CD4-positive, alpha-beta T cell treated with Interferon alpha-2 for 1 hour (primary cell): ENCODE measurements around the gene LYST.

Source experiments
- DNase-seq, 2 donors: peaks; one replicate each; pipeline ENCODE4 v3.0.0-alpha.2; 2020 to 2022

The LYST gene

GRCh38 chr1:235749755-235750300 lies 116.9 kb downstream of the LYST start:
- DNase-seq, result no peak

GRCh38 chr1:235748747-235749146 lies 118.0 kb downstream of the LYST start:
- DNase-seq, result no peak

- no peak for DNase-seq
Observed at GRCh38 chr1:235746245-235746644, 120.5 kb downstream of the LYST start.

- no peak for DNase-seq
Observed at GRCh38 chr1:235745503-235746136, 121.1 kb downstream of the LYST start.

GRCh38 chr1:235742914-235743599 lies 123.6 kb downstream of the LYST start:
- no peak for DNase-seq

GRCh38 chr1:235741294-235741693 lies 125.4 kb downstream of the LYST start:
- DNase-seq, result no peak

GRCh38 chr1:235739631-235740030 lies 127.1 kb downstream of the LYST start:
- DNase-seq, result no peak

GRCh38 chr1:235739124-235739523 lies 127.6 kb downstream of the LYST start:
- no peak for DNase-seq

GRCh38 chr1:235737751-235738150 lies 129.0 kb downstream of the LYST start:
- no peak for DNase-seq

GRCh38 chr1:235736263-235736662 lies 130.4 kb downstream of the LYST start:
- DNase-seq, result no peak

- DNase-seq, result no peak
Observed at GRCh38 chr1:235735621-235736020, 131.1 kb downstream of the LYST start.

GRCh38 chr1:235734335-235734734 lies 132.4 kb downstream of the LYST start:
- DNase-seq, result peak in 1 of 2 donors; percentile 8

GRCh38 chr1:235730007-235730406 lies 136.7 kb downstream of the LYST start:
- no peak for DNase-seq

- DNase-seq, result no peak
Observed at GRCh38 chr1:235726557-235726956, 140.1 kb downstream of the LYST start.

- no peak for DNase-seq
Observed at GRCh38 chr1:235725434-235725833, 141.3 kb downstream of the LYST start.

- DNase-seq, result no peak
Observed at GRCh38 chr1:235724730-235725129, 142.0 kb downstream of the LYST start.

- no peak for DNase-seq
Observed at GRCh38 chr1:235722858-235723257, 143.8 kb downstream of the LYST start.

- no peak for DNase-seq
Observed at GRCh38 chr1:235721982-235722381, 144.7 kb downstream of the LYST start.

- DNase-seq, result no peak
Observed at GRCh38 chr1:235720544-235720943, 146.2 kb downstream of the LYST start.

GRCh38 chr1:235714205-235714897 lies 152.4 kb downstream of the LYST start:
- no peak for DNase-seq

- DNase-seq, result no peak
Observed at GRCh38 chr1:235712812-235713211, 153.9 kb downstream of the LYST start.

GRCh38 chr1:235710687-235711086 lies 156.0 kb downstream of the LYST start:
- no peak for DNase-seq

- DNase-seq, result no peak
Observed at GRCh38 chr1:235709018-235709417, 157.7 kb downstream of the LYST start.
